ENCODE results near the gene SIM2.

DNA sequence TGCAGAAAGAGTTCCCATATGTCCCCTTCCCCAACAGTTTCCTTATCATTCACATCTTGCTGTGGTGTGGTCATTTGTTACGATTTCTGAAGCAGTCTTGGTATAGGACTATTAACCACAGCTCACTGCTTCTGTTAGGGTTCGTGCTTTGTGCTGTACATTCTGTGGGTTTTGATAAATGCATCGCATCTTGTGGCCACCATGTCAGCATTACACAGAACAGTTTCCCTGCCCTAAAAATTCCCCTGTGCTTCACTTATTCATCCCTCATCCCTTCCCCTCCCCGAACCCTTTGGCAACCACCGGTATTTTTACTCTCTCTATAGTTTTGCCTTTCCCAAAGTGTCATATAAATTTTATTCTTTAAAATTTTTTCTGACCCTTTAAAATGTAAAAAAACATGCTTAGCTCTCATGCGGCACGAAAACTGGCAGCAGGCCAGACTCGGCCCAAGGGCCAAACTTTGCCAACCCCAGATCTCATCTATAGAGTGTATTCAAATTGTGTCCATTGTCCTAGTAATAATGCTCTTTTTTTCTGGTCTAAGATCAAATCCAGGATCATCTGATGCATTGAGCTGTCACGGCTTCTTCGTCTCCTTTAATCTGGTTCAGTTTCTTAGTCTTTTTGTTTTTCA is 78.2 kb downstream of the SIM2 start:
- TF ChIP-seq EZH2 (IDR thresholded peaks at IDR 0.05; ENCODE audit: low read depth, unreplicated experiment) (no peak), POLR2AphosphoS5 (IDR thresholded peaks at IDR 0.05; ENCODE audit: low read depth) (no peak), EZH2phosphoT487 (IDR thresholded peaks at IDR 0.05; ENCODE audit: unreplicated experiment) (no peak), CREB1 (CRISPR knock-in tag; IDR thresholded peaks at IDR 0.05; ENCODE audit: low read depth) (no peak), ZNF114 (CRISPR knock-in tag; IDR thresholded peaks at IDR 0.05) (no peak)
- TF ChIP-seq, protein P1, sequence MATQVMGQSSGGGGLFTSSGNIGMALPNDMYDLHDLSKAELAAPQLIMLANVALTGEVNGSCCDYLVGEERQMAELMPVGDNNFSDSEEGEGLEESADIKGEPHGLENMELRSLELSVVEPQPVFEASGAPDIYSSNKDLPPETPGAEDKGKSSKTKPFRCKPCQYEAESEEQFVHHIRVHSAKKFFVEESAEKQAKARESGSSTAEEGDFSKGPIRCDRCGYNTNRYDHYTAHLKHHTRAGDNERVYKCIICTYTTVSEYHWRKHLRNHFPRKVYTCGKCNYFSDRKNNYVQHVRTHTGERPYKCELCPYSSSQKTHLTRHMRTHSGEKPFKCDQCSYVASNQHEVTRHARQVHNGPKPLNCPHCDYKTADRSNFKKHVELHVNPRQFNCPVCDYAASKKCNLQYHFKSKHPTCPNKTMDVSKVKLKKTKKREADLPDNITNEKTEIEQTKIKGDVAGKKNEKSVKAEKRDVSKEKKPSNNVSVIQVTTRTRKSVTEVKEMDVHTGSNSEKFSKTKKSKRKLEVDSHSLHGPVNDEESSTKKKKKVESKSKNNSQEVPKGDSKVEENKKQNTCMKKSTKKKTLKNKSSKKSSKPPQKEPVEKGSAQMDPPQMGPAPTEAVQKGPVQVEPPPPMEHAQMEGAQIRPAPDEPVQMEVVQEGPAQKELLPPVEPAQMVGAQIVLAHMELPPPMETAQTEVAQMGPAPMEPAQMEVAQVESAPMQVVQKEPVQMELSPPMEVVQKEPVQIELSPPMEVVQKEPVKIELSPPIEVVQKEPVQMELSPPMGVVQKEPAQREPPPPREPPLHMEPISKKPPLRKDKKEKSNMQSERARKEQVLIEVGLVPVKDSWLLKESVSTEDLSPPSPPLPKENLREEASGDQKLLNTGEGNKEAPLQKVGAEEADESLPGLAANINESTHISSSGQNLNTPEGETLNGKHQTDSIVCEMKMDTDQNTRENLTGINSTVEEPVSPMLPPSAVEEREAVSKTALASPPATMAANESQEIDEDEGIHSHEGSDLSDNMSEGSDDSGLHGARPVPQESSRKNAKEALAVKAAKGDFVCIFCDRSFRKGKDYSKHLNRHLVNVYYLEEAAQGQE (IDR thresholded peaks at IDR 0.05; ENCODE audit: unreplicated experiment) = no peak
- TF ChIP-seq, protein P2, sequence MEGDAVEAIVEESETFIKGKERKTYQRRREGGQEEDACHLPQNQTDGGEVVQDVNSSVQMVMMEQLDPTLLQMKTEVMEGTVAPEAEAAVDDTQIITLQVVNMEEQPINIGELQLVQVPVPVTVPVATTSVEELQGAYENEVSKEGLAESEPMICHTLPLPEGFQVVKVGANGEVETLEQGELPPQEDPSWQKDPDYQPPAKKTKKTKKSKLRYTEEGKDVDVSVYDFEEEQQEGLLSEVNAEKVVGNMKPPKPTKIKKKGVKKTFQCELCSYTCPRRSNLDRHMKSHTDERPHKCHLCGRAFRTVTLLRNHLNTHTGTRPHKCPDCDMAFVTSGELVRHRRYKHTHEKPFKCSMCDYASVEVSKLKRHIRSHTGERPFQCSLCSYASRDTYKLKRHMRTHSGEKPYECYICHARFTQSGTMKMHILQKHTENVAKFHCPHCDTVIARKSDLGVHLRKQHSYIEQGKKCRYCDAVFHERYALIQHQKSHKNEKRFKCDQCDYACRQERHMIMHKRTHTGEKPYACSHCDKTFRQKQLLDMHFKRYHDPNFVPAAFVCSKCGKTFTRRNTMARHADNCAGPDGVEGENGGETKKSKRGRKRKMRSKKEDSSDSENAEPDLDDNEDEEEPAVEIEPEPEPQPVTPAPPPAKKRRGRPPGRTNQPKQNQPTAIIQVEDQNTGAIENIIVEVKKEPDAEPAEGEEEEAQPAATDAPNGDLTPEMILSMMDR (conservative IDR thresholded peaks at IDR 0.05; ENCODE audit: low read depth in 2 of 2) = no peak
- TF ChIP-seq, protein P3, sequence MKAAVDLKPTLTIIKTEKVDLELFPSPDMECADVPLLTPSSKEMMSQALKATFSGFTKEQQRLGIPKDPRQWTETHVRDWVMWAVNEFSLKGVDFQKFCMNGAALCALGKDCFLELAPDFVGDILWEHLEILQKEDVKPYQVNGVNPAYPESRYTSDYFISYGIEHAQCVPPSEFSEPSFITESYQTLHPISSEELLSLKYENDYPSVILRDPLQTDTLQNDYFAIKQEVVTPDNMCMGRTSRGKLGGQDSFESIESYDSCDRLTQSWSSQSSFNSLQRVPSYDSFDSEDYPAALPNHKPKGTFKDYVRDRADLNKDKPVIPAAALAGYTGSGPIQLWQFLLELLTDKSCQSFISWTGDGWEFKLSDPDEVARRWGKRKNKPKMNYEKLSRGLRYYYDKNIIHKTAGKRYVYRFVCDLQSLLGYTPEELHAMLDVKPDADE (IDR thresholded peaks at IDR 0.05) = no peak
